Activated CD4-positive, alpha-beta T cell treated with anti-CD3 and anti-CD28 coated beads, Interleukin-2, amount 50 U/mL, for 24 hours (primary cell): ENCODE measurements around the gene PRAMEF1.
"Not testable (repeated sequence)": the region's sequence is repeated elsewhere in the genome, so short reads cannot be mapped to it uniquely, and the experiment has no call there.

Experiments
- DNase-seq, 2 donors: peaks; one replicate each; pipeline ENCODE4 v3.0.0-alpha.2; 2020; ENCODE audit warnings: low read depth in 1 of 2, low spot score in 1 of 2

The PRAMEF1 gene

GRCh38 chr1:12791097-12791496, at the start of gene PRAMEF1:
PRAMEF1 (plus strand) TSS chr1:12791397; CDS start chr1:12793228, 1,831 bp downstream.
- DNase-seq: not testable (repeated sequence)

- DNase-seq: no peak
Observed at GRCh38 chr1:12741946-12742345, 49.3 kb upstream of the PRAMEF1 start.

GRCh38 chr1:12745126-12745991, 45.8 kb upstream of the PRAMEF1 start:
- no peak for DNase-seq

- DNase-seq: no peak
Observed at GRCh38 chr1:12745992-12746323, 45.2 kb upstream of the PRAMEF1 start, which contains the start of gene CFAP107. CFAP107 (plus strand) TSS chr1:12746200; CDS start chr1:12746431, 231 bp downstream.

GRCh38 chr1:12748778-12749355, 42.3 kb upstream of the PRAMEF1 start:
- no peak for DNase-seq

GRCh38 chr1:12754738-12755137, 36.5 kb upstream of the PRAMEF1 start:
- DNase-seq: no peak

GRCh38 chr1:12756273-12756672, 34.9 kb upstream of the PRAMEF1 start:
- no peak for DNase-seq

- DNase-seq: no peak
Observed at GRCh38 chr1:12756768-12757413, 34.3 kb upstream of the PRAMEF1 start.

GRCh38 chr1:12757836-12758235, 33.4 kb upstream of the PRAMEF1 start:
- no peak for DNase-seq

- no peak for DNase-seq
Observed at GRCh38 chr1:12760256-12760795, 30.9 kb upstream of the PRAMEF1 start.

- DNase-seq: no peak
Observed at GRCh38 chr1:12761781-12762180, 29.4 kb upstream of the PRAMEF1 start.

- DNase-seq: no peak
Observed at GRCh38 chr1:12762766-12763165, 28.4 kb upstream of the PRAMEF1 start.

- DNase-seq: no peak
Observed at GRCh38 chr1:12763479-12763878, 27.7 kb upstream of the PRAMEF1 start.

GRCh38 chr1:12764016-12764415, 27.2 kb upstream of the PRAMEF1 start:
- no peak for DNase-seq

- no peak for DNase-seq
Observed at GRCh38 chr1:12769031-12769430, 22.2 kb upstream of the PRAMEF1 start.

GRCh38 chr1:12769976-12770505, 21.2 kb upstream of the PRAMEF1 start:
- DNase-seq: no peak

- no peak for DNase-seq
Observed at GRCh38 chr1:12770620-12771019, 20.6 kb upstream of the PRAMEF1 start.

- DNase-seq: no peak
Observed at GRCh38 chr1:12771186-12771585, 20.0 kb upstream of the PRAMEF1 start.

- DNase-seq: no peak
Observed at GRCh38 chr1:12772520-12772919, 18.7 kb upstream of the PRAMEF1 start.

GRCh38 chr1:12773438-12773837, 17.8 kb upstream of the PRAMEF1 start, which contains the start of gene PRAMEF12:
PRAMEF12 (plus strand) TSS chr1:12773738; CDS start chr1:12774868, 1,130 bp downstream.
- no peak for DNase-seq

GRCh38 chr1:12774801-12775345, 16.3 kb upstream of the PRAMEF1 start:
- DNase-seq: no peak
